Stimulated activated memory B cell treated with anti-CD40 and anti-IgM and Interleukin-4, amounts not matched to agents 10 μg/mL and 1 μg/mL and 100 μg/mL, for 72 hours (primary cell): ENCODE data around the gene NUTF2.
"Not testable (repeated sequence)": the region's sequence is repeated elsewhere in the genome, so short reads cannot be mapped to it uniquely, and the experiment has no call there.

Experiments used
- ATAC-seq: fragments of 150-1000 bp; cut with Tn5 transposase; 2 replicates; pipeline ENCODE4 v1.10.0; 2021
- H3K27ac Mint-ChIP-seq: one replicate; pipeline ENCODE4 v1.8.0; 2022; ENCODE audit warnings: mild to moderate bottlenecking, mixed read lengths
- H3K27me3 Mint-ChIP-seq: one replicate; pipeline ENCODE4 v1.8.0; 2022; ENCODE audit warnings: mixed read lengths
- H3K36me3 Mint-ChIP-seq: one replicate; pipeline ENCODE4 v1.8.0; 2022; ENCODE audit warnings: mixed read lengths
- H3K4me1 Mint-ChIP-seq: one replicate; pipeline ENCODE4 v1.8.0; 2022; ENCODE audit warnings: mixed read lengths
- H3K4me3 Mint-ChIP-seq: one replicate; pipeline ENCODE4 v1.8.0; 2022; ENCODE audit warnings: mild to moderate bottlenecking, moderate library complexity, mixed read lengths
- H3K9me3 Mint-ChIP-seq: one replicate; pipeline ENCODE4 v1.8.0; 2022; ENCODE audit warnings: mixed read lengths

Gene NUTF2

GRCh38 chr16:67847064-67847861 lies 530 bp downstream of the NUTF2 start, which contains the start of gene CENPT:
Gene CENPT, minus strand, starts transcription at chr16:67847693. Its CDS starts 13,834 bp downstream, at chr16:67833859.
- Mint-ChIP-seq H3K36me3 (peaks cover 12% of the 10 kb centered on the region), H3K27me3 (no peaks in the 10 kb centered on the region), H3K9me3 (no peaks in the 10 kb centered on the region), H3K4me3 (peak within 1 kb of the TSS; percentile 88), H3K4me1 (peaks cover 56% of the 10 kb centered on the region), H3K27ac (peak within 1 kb of the TSS; percentile 87)
- ATAC-seq, result peak; percentile 69

- Mint-ChIP-seq H3K27me3 (no peaks in the 10 kb centered on the region), H3K9me3 (no peaks in the 10 kb centered on the region), H3K4me1 (peaks cover 53% of the 10 kb centered on the region), H3K27ac (peak overlapping the region; percentile 87), H3K4me3 (peak overlapping the region; percentile 86), H3K36me3 (peaks cover 12% of the 10 kb centered on the region)
- ATAC-seq, result no peak
These were observed 1.4 kb downstream of the NUTF2 start for GRCh38 chr16:67848118-67848517.

GRCh38 chr16:67853670-67854069 lies 6.9 kb downstream of the NUTF2 start:
- peaks cover 40% of the 10 kb centered on the region for H3K4me1 Mint-ChIP-seq
- H3K36me3 Mint-ChIP-seq, result peaks cover 7% of the 10 kb centered on the region
- ATAC-seq, result no peak
- H3K27ac Mint-ChIP-seq, result no peak overlapping the region
- no peaks in the 10 kb centered on the region for H3K27me3 Mint-ChIP-seq
- H3K9me3 Mint-ChIP-seq, result no peaks in the 10 kb centered on the region
- no peak overlapping the region for H3K4me3 Mint-ChIP-seq

- H3K9me3 Mint-ChIP-seq, result no peaks in the 10 kb centered on the region
- no peaks in the 10 kb centered on the region for H3K27me3 Mint-ChIP-seq
- ATAC-seq, result no peak
- H3K27ac Mint-ChIP-seq, result no peak overlapping the region
- peaks cover under 1% of the 10 kb centered on the region for H3K36me3 Mint-ChIP-seq
- H3K4me1 Mint-ChIP-seq, result peaks cover 34% of the 10 kb centered on the region
- no peak overlapping the region for H3K4me3 Mint-ChIP-seq
These were observed 9.1 kb downstream of the NUTF2 start for GRCh38 chr16:67855789-67856188.

GRCh38 chr16:67856927-67857546 lies 10.3 kb downstream of the NUTF2 start:
- Mint-ChIP-seq H3K27me3 (no peaks in the 10 kb centered on the region), H3K9me3 (no peaks in the 10 kb centered on the region), H3K4me3 (no peak overlapping the region), H3K36me3 (peaks cover 6% of the 10 kb centered on the region), H3K4me1 (peaks cover 45% of the 10 kb centered on the region), H3K27ac (peak overlapping the region; percentile 12)
- no peak for ATAC-seq

GRCh38 chr16:67857547-67858233 lies 11.0 kb downstream of the NUTF2 start:
- Mint-ChIP-seq H3K27ac (peak overlapping the region; percentile 12), H3K9me3 (no peaks in the 10 kb centered on the region), H3K36me3 (peaks cover 6% of the 10 kb centered on the region), H3K4me1 (peaks cover 50% of the 10 kb centered on the region), H3K27me3 (no peaks in the 10 kb centered on the region), H3K4me3 (no peak overlapping the region)
- peak; percentile 60 for ATAC-seq

- Mint-ChIP-seq H3K27ac (no peak overlapping the region), H3K4me1 (peaks cover 50% of the 10 kb centered on the region), H3K27me3 (no peaks in the 10 kb centered on the region), H3K36me3 (peaks cover 6% of the 10 kb centered on the region), H3K9me3 (no peaks in the 10 kb centered on the region), H3K4me3 (no peak overlapping the region)
- ATAC-seq, result no peak
These were observed 11.8 kb downstream of the NUTF2 start for GRCh38 chr16:67858500-67858899.

GRCh38 chr16:67860589-67861398 lies 14.1 kb downstream of the NUTF2 start:
- peaks cover 50% of the 10 kb centered on the region for H3K4me1 Mint-ChIP-seq
- H3K27me3 Mint-ChIP-seq, result no peaks in the 10 kb centered on the region
- H3K27ac Mint-ChIP-seq, result peak overlapping the region; percentile 1
- no peak for ATAC-seq
- H3K4me3 Mint-ChIP-seq, result no peak overlapping the region
- peaks cover 6% of the 10 kb centered on the region for H3K36me3 Mint-ChIP-seq
- H3K9me3 Mint-ChIP-seq, result no peaks in the 10 kb centered on the region

GRCh38 chr16:67861877-67862276 lies 15.1 kb downstream of the NUTF2 start:
- H3K4me1 Mint-ChIP-seq, result peaks cover 47% of the 10 kb centered on the region
- H3K36me3 Mint-ChIP-seq, result peaks cover 6% of the 10 kb centered on the region
- ATAC-seq, result no peak

GRCh38 chr16:67862623-67863583 lies 16.2 kb downstream of the NUTF2 start:
- Mint-ChIP-seq H3K27me3 (no peaks in the 10 kb centered on the region), H3K4me3 (no peak overlapping the region), H3K4me1 (peaks cover 37% of the 10 kb centered on the region), H3K9me3 (no peaks in the 10 kb centered on the region), H3K27ac (no peak overlapping the region), H3K36me3 (peaks cover 6% of the 10 kb centered on the region)
- ATAC-seq, result no peak

More at GRCh38 chr16:67861877-67862276, 15.1 kb downstream of the NUTF2 start:
- no peaks in the 10 kb centered on the region for H3K9me3 Mint-ChIP-seq
- H3K27ac Mint-ChIP-seq, result peak overlapping the region; percentile 1
- no peak overlapping the region for H3K4me3 Mint-ChIP-seq
- H3K27me3 Mint-ChIP-seq, result no peaks in the 10 kb centered on the region

GRCh38 chr16:67864044-67864443 lies 17.3 kb downstream of the NUTF2 start:
- H3K36me3 Mint-ChIP-seq, result not testable (repeated sequence)

GRCh38 chr16:67864594-67864993 lies 17.9 kb downstream of the NUTF2 start:
- Mint-ChIP-seq H3K36me3 (peaks cover 6% of the 10 kb centered on the region), H3K9me3 (no peaks in the 10 kb centered on the region), H3K27ac (peak overlapping the region; percentile 37), H3K4me3 (no peak overlapping the region), H3K27me3 (no peaks in the 10 kb centered on the region), H3K4me1 (peaks cover 28% of the 10 kb centered on the region)
- ATAC-seq, result no peak

More at GRCh38 chr16:67864044-67864443, 17.3 kb downstream of the NUTF2 start:
- H3K27ac Mint-ChIP-seq, H3K27me3 Mint-ChIP-seq, ATAC-seq, H3K4me3 Mint-ChIP-seq, H3K9me3 Mint-ChIP-seq: not testable (repeated sequence)
- H3K4me1 Mint-ChIP-seq, result peaks cover 28% of the 10 kb centered on the region

- peaks cover 7% of the 10 kb centered on the region for H3K36me3 Mint-ChIP-seq
- no peak overlapping the region for H3K4me3 Mint-ChIP-seq
- no peaks in the 10 kb centered on the region for H3K9me3 Mint-ChIP-seq
- ATAC-seq, result no peak
- H3K27ac Mint-ChIP-seq, result peak overlapping the region; percentile 37
- H3K27me3 Mint-ChIP-seq, result no peaks in the 10 kb centered on the region
- H3K4me1 Mint-ChIP-seq, result peaks cover 25% of the 10 kb centered on the region
These were observed 18.6 kb downstream of the NUTF2 start for GRCh38 chr16:67865318-67865717.

- H3K27me3 Mint-ChIP-seq, result no peaks in the 10 kb centered on the region
- no peaks in the 10 kb centered on the region for H3K9me3 Mint-ChIP-seq
- H3K36me3 Mint-ChIP-seq, result peaks cover 8% of the 10 kb centered on the region
- H3K4me1 Mint-ChIP-seq, result peaks cover 13% of the 10 kb centered on the region
- H3K4me3 Mint-ChIP-seq, result no peak overlapping the region
- H3K27ac Mint-ChIP-seq, result no peak overlapping the region
- no peak for ATAC-seq
These were observed 21.6 kb downstream of the NUTF2 start for GRCh38 chr16:67868290-67868689.
